AG09309 (cell line): ENCODE results near the gene B3GNT5.

Source experiments
- DNase-seq: peaks from one replicate; pipeline ENCODE4 v3.0.0-alpha.2; 2010; ENCODE audit warnings: low read depth
- H3K4me3 ChIP-seq: 2 replicates; pipeline ENCODE4 v1.5.1; 2011; ENCODE audit warnings: mild to moderate bottlenecking, low read depth, low read length, moderate library complexity; ENCODE audit not compliant: control insufficient read depth
- CTCF ChIP-seq: IDR thresholded peaks from 2 replicates; pipeline ENCODE4 v1.5.1; 2011; ENCODE audit warnings: mild to moderate bottlenecking, low read depth, low read length, inconsistent platforms; ENCODE audit not compliant: insufficient read depth, control insufficient read depth; ENCODE audit errors: missing control alignments

The B3GNT5 gene

GRCh38 chr3:183262875-183263378 lies 9.9 kb downstream of the B3GNT5 start:
- no peak overlapping the region for H3K4me3 ChIP-seq
- TF ChIP-seq CTCF = no peak
- DNase-seq = no peak

GRCh38 chr3:183264268-183264667 lies 11.2 kb downstream of the B3GNT5 start:
- no peak overlapping the region for H3K4me3 ChIP-seq
- no peak for DNase-seq
- no peak for TF ChIP-seq CTCF

GRCh38 chr3:183265157-183265642 lies 12.1 kb downstream of the B3GNT5 start:
- no peak overlapping the region for H3K4me3 ChIP-seq
- no peak for DNase-seq
- TF ChIP-seq CTCF = no peak

- H3K4me3 ChIP-seq = no peak overlapping the region
- DNase-seq = no peak
- no peak for TF ChIP-seq CTCF
Observed at GRCh38 chr3:183265834-183266417, 12.9 kb downstream of the B3GNT5 start.

- no peak for DNase-seq
- no peak for TF ChIP-seq CTCF
- H3K4me3 ChIP-seq = no peak overlapping the region
Observed at GRCh38 chr3:183266454-183266853, 13.4 kb downstream of the B3GNT5 start.

- H3K4me3 ChIP-seq = no peak overlapping the region
- DNase-seq = no peak
- TF ChIP-seq CTCF = no peak
Observed at GRCh38 chr3:183267140-183267539, 14.1 kb downstream of the B3GNT5 start.
